Measurements from ENCODE around the gene DEAF1. TPM values are rescaled to one million over a fixed set of nuclear protein-coding genes. Genes with fewer than 3 reads are reported as not detected.

Gene DEAF1
- total and polyA plus RNA-seq, 10 of the 15 experiments (the other 5 are each of a cell fraction or from before 2014, with no cell fraction given), result 0.68 to 51.3 (median 25.9) TPM

GRCh38 chr11:617912-618682, 76.9 kb downstream of the DEAF1 start (continued):
- TF ChIP-seq, protein P1, sequence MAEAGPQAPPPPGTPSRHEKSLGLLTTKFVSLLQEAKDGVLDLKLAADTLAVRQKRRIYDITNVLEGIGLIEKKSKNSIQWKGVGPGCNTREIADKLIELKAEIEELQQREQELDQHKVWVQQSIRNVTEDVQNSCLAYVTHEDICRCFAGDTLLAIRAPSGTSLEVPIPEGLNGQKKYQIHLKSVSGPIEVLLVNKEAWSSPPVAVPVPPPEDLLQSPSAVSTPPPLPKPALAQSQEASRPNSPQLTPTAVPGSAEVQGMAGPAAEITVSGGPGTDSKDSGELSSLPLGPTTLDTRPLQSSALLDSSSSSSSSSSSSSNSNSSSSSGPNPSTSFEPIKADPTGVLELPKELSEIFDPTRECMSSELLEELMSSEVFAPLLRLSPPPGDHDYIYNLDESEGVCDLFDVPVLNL (IDR thresholded peaks at IDR 0.05; ENCODE audit: low read depth, low read length), result no peak
- TF ChIP-seq, protein P2, sequence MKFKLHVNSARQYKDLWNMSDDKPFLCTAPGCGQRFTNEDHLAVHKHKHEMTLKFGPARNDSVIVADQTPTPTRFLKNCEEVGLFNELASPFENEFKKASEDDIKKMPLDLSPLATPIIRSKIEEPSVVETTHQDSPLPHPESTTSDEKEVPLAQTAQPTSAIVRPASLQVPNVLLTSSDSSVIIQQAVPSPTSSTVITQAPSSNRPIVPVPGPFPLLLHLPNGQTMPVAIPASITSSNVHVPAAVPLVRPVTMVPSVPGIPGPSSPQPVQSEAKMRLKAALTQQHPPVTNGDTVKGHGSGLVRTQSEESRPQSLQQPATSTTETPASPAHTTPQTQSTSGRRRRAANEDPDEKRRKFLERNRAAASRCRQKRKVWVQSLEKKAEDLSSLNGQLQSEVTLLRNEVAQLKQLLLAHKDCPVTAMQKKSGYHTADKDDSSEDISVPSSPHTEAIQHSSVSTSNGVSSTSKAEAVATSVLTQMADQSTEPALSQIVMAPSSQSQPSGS (IDR thresholded peaks at IDR 0.05; ENCODE audit: low read length), result no peak
- no peak for TF ChIP-seq GATAD2B (conservative IDR thresholded peaks at IDR 0.05; ENCODE audit: low read depth)
- no peak for TF ChIP-seq EZH2 (IDR thresholded peaks at IDR 0.05; ENCODE audit: borderline replicate concordance, control insufficient read depth, low read depth, low read length)
- no peak for TF ChIP-seq RAD21 (IDR thresholded peaks at IDR 0.05; ENCODE audit: insufficient read depth, low read depth, low read length)
- TF ChIP-seq TARDBP (IDR thresholded peaks at IDR 0.05; ENCODE audit: borderline replicate concordance), result no peak
- no peak for TF ChIP-seq FOXM1 (IDR thresholded peaks at IDR 0.05; ENCODE audit: low read depth, low read length)
- TF ChIP-seq, protein P3, sequence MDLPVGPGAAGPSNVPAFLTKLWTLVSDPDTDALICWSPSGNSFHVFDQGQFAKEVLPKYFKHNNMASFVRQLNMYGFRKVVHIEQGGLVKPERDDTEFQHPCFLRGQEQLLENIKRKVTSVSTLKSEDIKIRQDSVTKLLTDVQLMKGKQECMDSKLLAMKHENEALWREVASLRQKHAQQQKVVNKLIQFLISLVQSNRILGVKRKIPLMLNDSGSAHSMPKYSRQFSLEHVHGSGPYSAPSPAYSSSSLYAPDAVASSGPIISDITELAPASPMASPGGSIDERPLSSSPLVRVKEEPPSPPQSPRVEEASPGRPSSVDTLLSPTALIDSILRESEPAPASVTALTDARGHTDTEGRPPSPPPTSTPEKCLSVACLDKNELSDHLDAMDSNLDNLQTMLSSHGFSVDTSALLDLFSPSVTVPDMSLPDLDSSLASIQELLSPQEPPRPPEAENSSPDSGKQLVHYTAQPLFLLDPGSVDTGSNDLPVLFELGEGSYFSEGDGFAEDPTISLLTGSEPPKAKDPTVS (IDR thresholded peaks at IDR 0.05; ENCODE audit: low read depth, low read length), result no peak
- TF ChIP-seq RAD51 (IDR thresholded peaks at IDR 0.05), result no peak
- TF ChIP-seq HDAC6 (IDR thresholded peaks at IDR 0.05; ENCODE audit: unreplicated experiment), result no peak

All from GM12878 (cell line).